Measurements from ENCODE around the gene TNFRSF8.
A peak's percentile ranks its signal among the peaks of the same experiment; 100 is the strongest.

The TNFRSF8 gene

GRCh38 chr1:12094180-12094579 lies 31.1 kb downstream of the TNFRSF8 start:
- no peak overlapping the region for H2BK120ac ChIP-seq (ENCODE audit: low read depth, low read length)
- no CpG with 5 or more reads among the region's 3 CpGs for WGBS, 2 donors (ENCODE audit: extremely low coverage in 2 of 2, insufficient read length in 2 of 2, insufficient replicate concordance in 1 of 2)

GRCh38 chr1:12095452-12096263 lies 32.6 kb downstream of the TNFRSF8 start:
- H2BK5ac ChIP-seq (ENCODE audit: low read length) = no peak overlapping the region
- H3K23ac ChIP-seq (ENCODE audit: low read depth, low read length, poor library complexity) = no peak overlapping the region
- no peak overlapping the region for H2BK15ac ChIP-seq (ENCODE audit: low read length)
- H3K14ac ChIP-seq (ENCODE audit: low read length) = no peak overlapping the region
- H3K27ac ChIP-seq (replicated peaks; ENCODE audit: low read length) = no peak overlapping the region
- no peak overlapping the region for H4K8ac ChIP-seq (ENCODE audit: low read depth, low read length)
- H3K4me2 ChIP-seq (ENCODE audit: insufficient read depth, low read length, poor library complexity, severe bottlenecking) = no peak overlapping the region
- no peak overlapping the region for H3K9ac ChIP-seq (ENCODE audit: low read depth, low read length, poor library complexity)
- H3K4me1 ChIP-seq (ENCODE audit: control insufficient read depth in 2 of 2, insufficient read depth in 1 of 2, low read depth in 1 of 2, low read length in 2 of 2) = no peaks in the 10 kb centered on the region
- H2BK12ac ChIP-seq (ENCODE audit: low read length) = no peak overlapping the region
- H3K18ac ChIP-seq (ENCODE audit: low read length) = no peak overlapping the region
- no peak overlapping the region for H4K91ac ChIP-seq (ENCODE audit: low read depth, low read length, poor library complexity)
- H2AK5ac ChIP-seq (ENCODE audit: low read depth, low read length) = no peak overlapping the region
- H3K27me3 ChIP-seq (ENCODE audit: control insufficient read depth in 3 of 3, insufficient read depth in 3 of 3, low read depth in 1 of 3, low read length in 3 of 3) = no peaks in the 10 kb centered on the region
- H3K9me3 ChIP-seq (replicated peaks in 1 of 2; ENCODE audit: control insufficient read depth in 2 of 2, insufficient read depth in 1 of 2, low read depth in 1 of 2, low read length in 2 of 2) = no peaks in the 10 kb centered on the region
- peak overlapping the region; percentile 25 for H2AFZ ChIP-seq (ENCODE audit: low read length)
- no peak overlapping the region for H2BK120ac ChIP-seq (ENCODE audit: low read depth, low read length)
- no peak overlapping the region for H3K4ac ChIP-seq (ENCODE audit: low read length)
- no CpG with 5 or more reads among the region's 10 CpGs for WGBS, 2 donors (ENCODE audit: extremely low coverage in 2 of 2, insufficient read length in 2 of 2, insufficient replicate concordance in 1 of 2)
- no peak overlapping the region for H3K4me3 ChIP-seq (ENCODE audit: low read length in 2 of 2)
- no peaks in the 10 kb centered on the region for H3K36me3 ChIP-seq (replicated peaks in 1 of 2; ENCODE audit: control insufficient read depth in 2 of 2, insufficient read depth in 2 of 2, low read length in 2 of 2)
- H3K79me1 ChIP-seq (ENCODE audit: low read depth, low read length) = no peaks in the 10 kb centered on the region
- DNase-seq (ENCODE audit: low spot score) = no peak

More at GRCh38 chr1:12094180-12094579, 31.1 kb downstream of the TNFRSF8 start:
- no peaks in the 10 kb centered on the region for H3K79me1 ChIP-seq (ENCODE audit: low read depth, low read length)
- no peak overlapping the region for H3K14ac ChIP-seq (ENCODE audit: low read length)
- no peak overlapping the region for H2AK5ac ChIP-seq (ENCODE audit: low read depth, low read length)
- no peak overlapping the region for H3K4ac ChIP-seq (ENCODE audit: low read length)
- H3K27me3 ChIP-seq (ENCODE audit: control insufficient read depth in 3 of 3, insufficient read depth in 3 of 3, low read depth in 1 of 3, low read length in 3 of 3) = no peaks in the 10 kb centered on the region
- no peak overlapping the region for H3K4me2 ChIP-seq (ENCODE audit: insufficient read depth, low read length, poor library complexity, severe bottlenecking)
- no peak overlapping the region for H2BK5ac ChIP-seq (ENCODE audit: low read length)
- no peak overlapping the region for H2BK15ac ChIP-seq (ENCODE audit: low read length)
- no peaks in the 10 kb centered on the region for H3K36me3 ChIP-seq (replicated peaks in 1 of 2; ENCODE audit: control insufficient read depth in 2 of 2, insufficient read depth in 2 of 2, low read length in 2 of 2)
- no peak overlapping the region for H2AFZ ChIP-seq (ENCODE audit: low read length)
- no peak overlapping the region for H2BK12ac ChIP-seq (ENCODE audit: low read length)
- no peak overlapping the region for H3K18ac ChIP-seq (ENCODE audit: low read length)
- H3K4me3 ChIP-seq (ENCODE audit: low read length in 2 of 2) = no peak overlapping the region
- H3K4me1 ChIP-seq (ENCODE audit: control insufficient read depth in 2 of 2, insufficient read depth in 1 of 2, low read depth in 1 of 2, low read length in 2 of 2) = no peaks in the 10 kb centered on the region
- no peak overlapping the region for H4K8ac ChIP-seq (ENCODE audit: low read depth, low read length)
- H3K23ac ChIP-seq (ENCODE audit: low read depth, low read length, poor library complexity) = no peak overlapping the region
- no peak overlapping the region for H3K27ac ChIP-seq (replicated peaks; ENCODE audit: low read length)
- H3K9me3 ChIP-seq (replicated peaks in 1 of 2; ENCODE audit: control insufficient read depth in 2 of 2, insufficient read depth in 1 of 2, low read depth in 1 of 2, low read length in 2 of 2) = no peaks in the 10 kb centered on the region
- H3K9ac ChIP-seq (ENCODE audit: low read depth, low read length, poor library complexity) = no peak overlapping the region
- DNase-seq (ENCODE audit: low spot score) = no peak
- no peak overlapping the region for H4K91ac ChIP-seq (ENCODE audit: low read depth, low read length, poor library complexity)

GRCh38 chr1:12096615-12097014 lies 33.5 kb downstream of the TNFRSF8 start:
- no CpG with 5 or more reads among the region's 5 CpGs for WGBS, 2 donors (ENCODE audit: extremely low coverage in 2 of 2, insufficient read length in 2 of 2, insufficient replicate concordance in 1 of 2)
- no peak overlapping the region for H3K9ac ChIP-seq (ENCODE audit: low read depth, low read length, poor library complexity)

DNA sequence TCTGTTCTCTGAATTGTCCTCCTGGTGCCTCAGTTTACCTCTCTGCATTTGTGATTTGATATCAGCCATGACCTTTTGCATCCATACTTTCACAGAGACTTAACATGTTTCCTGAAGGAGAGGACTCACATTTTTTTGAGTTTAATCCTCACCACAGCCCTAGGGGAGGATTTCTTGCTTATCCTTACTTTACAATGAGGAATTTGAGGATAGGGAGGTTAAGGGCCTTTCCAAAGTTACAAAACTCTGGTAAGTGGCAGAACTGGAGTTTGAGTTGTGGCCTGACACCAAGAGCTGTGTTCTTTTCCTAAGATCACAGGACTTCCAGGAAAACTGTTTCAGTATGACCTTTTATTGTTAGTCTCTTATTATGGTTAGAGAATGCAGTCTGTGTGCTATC lies 34.2 kb downstream of the TNFRSF8 start:
- H2BK120ac ChIP-seq (ENCODE audit: low read depth, low read length) = no peak overlapping the region
- no peak overlapping the region for H4K91ac ChIP-seq (ENCODE audit: low read depth, low read length, poor library complexity)
- no peak overlapping the region for H3K14ac ChIP-seq (ENCODE audit: low read length)
- H2AK5ac ChIP-seq (ENCODE audit: low read depth, low read length) = no peak overlapping the region
- H3K9ac ChIP-seq (ENCODE audit: low read depth, low read length, poor library complexity) = no peak overlapping the region
- no peak overlapping the region for H3K18ac ChIP-seq (ENCODE audit: low read length)
- no peaks in the 10 kb centered on the region for H3K9me3 ChIP-seq (replicated peaks in 1 of 2; ENCODE audit: control insufficient read depth in 2 of 2, insufficient read depth in 1 of 2, low read depth in 1 of 2, low read length in 2 of 2)
- H3K4me1 ChIP-seq (ENCODE audit: control insufficient read depth in 2 of 2, insufficient read depth in 1 of 2, low read depth in 1 of 2, low read length in 2 of 2) = no peaks in the 10 kb centered on the region
- H3K4me3 ChIP-seq (ENCODE audit: low read length in 2 of 2) = no peak overlapping the region
- DNase-seq (ENCODE audit: low spot score) = no peak
- H3K27me3 ChIP-seq (ENCODE audit: control insufficient read depth in 3 of 3, insufficient read depth in 3 of 3, low read depth in 1 of 3, low read length in 3 of 3) = no peaks in the 10 kb centered on the region
- H3K79me1 ChIP-seq (ENCODE audit: low read depth, low read length) = no peaks in the 10 kb centered on the region
- no peak overlapping the region for H2BK5ac ChIP-seq (ENCODE audit: low read length)
- no peak overlapping the region for H3K27ac ChIP-seq (replicated peaks; ENCODE audit: low read length)
- H3K4me2 ChIP-seq (ENCODE audit: insufficient read depth, low read length, poor library complexity, severe bottlenecking) = no peak overlapping the region
- H4K8ac ChIP-seq (ENCODE audit: low read depth, low read length) = no peak overlapping the region
- no peak overlapping the region for H2BK12ac ChIP-seq (ENCODE audit: low read length)
- no peak overlapping the region for H3K4ac ChIP-seq (ENCODE audit: low read length)
- no peaks in the 10 kb centered on the region for H3K36me3 ChIP-seq (replicated peaks in 1 of 2; ENCODE audit: control insufficient read depth in 2 of 2, insufficient read depth in 2 of 2, low read length in 2 of 2)
- H2AFZ ChIP-seq (ENCODE audit: low read length) = no peak overlapping the region
- H2BK15ac ChIP-seq (ENCODE audit: low read length) = no peak overlapping the region
- no peak overlapping the region for H3K23ac ChIP-seq (ENCODE audit: low read depth, low read length, poor library complexity)

More at GRCh38 chr1:12096615-12097014, 33.5 kb downstream of the TNFRSF8 start:
- Histone ChIP-seq H4K91ac (ENCODE audit: low read depth, low read length, poor library complexity) (no peak overlapping the region), H2AFZ (ENCODE audit: low read length) (no peak overlapping the region), H4K8ac (ENCODE audit: low read depth, low read length) (no peak overlapping the region), H2BK5ac (ENCODE audit: low read length) (no peak overlapping the region), H3K27ac (replicated peaks; ENCODE audit: low read length) (no peak overlapping the region), H2BK12ac (ENCODE audit: low read length) (no peak overlapping the region), H3K14ac (ENCODE audit: low read length) (no peak overlapping the region), H3K4me2 (ENCODE audit: insufficient read depth, low read length, poor library complexity, severe bottlenecking) (no peak overlapping the region), H3K79me1 (ENCODE audit: low read depth, low read length) (no peaks in the 10 kb centered on the region), H3K18ac (ENCODE audit: low read length) (no peak overlapping the region), H3K4me3 (ENCODE audit: low read length in 2 of 2) (no peak overlapping the region), H3K4me1 (ENCODE audit: control insufficient read depth in 2 of 2, insufficient read depth in 1 of 2, low read depth in 1 of 2, low read length in 2 of 2) (no peaks in the 10 kb centered on the region), H2BK120ac (ENCODE audit: low read depth, low read length) (no peak overlapping the region), H3K4ac (ENCODE audit: low read length) (no peak overlapping the region), H3K27me3 (ENCODE audit: control insufficient read depth in 3 of 3, insufficient read depth in 3 of 3, low read depth in 1 of 3, low read length in 3 of 3) (no peaks in the 10 kb centered on the region), H2AK5ac (ENCODE audit: low read depth, low read length) (no peak overlapping the region), H3K36me3 (replicated peaks in 1 of 2; ENCODE audit: control insufficient read depth in 2 of 2, insufficient read depth in 2 of 2, low read length in 2 of 2) (no peaks in the 10 kb centered on the region), H2BK15ac (ENCODE audit: low read length) (no peak overlapping the region), H3K23ac (ENCODE audit: low read depth, low read length, poor library complexity) (no peak overlapping the region), H3K9me3 (replicated peaks in 1 of 2; ENCODE audit: control insufficient read depth in 2 of 2, insufficient read depth in 1 of 2, low read depth in 1 of 2, low read length in 2 of 2) (no peaks in the 10 kb centered on the region)
- no peak for DNase-seq (ENCODE audit: low spot score)
